GM10847 (cell line): ENCODE measurements around the gene TMEM225B.

ENCODE experiments used
- POLR2A ChIP-seq: IDR thresholded peaks from 2 replicates; pipeline ENCODE4 v1.6.1; 2011; ENCODE audit not compliant: insufficient read length; ENCODE audit errors: extremely low read depth

The TMEM225B gene

DNA sequence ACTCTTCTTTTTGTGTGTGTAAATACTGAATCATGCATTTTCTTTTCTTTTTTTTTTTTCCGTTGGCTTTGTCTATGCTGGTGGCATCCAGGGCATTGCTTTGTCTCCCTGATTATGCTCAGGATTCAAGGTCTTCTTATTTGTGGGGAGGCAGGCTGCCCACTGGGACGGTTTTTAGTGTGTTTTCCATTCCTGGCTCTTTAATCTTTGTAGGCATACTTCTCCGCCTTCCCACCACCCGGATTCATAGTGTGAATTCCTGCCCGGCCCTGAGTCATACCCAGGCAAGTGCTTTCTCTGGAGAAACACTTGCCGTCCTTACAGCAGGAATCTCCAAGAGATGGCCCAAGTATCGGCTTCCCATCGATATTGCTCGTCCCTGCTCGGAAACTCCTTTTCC is 34.4 kb upstream of the TMEM225B start:
- TF ChIP-seq POLR2A, result no peak

DNA sequence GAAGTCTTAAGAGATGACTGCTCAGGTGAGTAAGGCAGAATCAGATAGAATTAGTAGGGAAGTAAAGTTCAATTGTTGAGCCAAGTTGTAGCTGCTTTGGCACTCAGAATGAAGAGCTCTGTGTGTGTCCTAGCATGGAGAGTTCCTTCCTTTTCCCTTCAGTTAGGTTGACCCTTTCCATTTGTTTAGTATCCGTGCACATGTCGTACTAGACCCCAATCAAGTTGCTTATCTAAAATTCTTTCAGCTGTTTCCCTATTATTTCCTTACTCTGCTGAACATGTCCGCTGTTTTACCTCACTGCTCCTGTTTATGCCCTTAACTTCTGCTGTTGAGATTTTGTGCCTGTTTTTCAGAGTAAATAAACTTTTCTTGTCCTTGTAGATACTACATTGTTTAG is 26.3 kb upstream of the TMEM225B start:
- no peak for TF ChIP-seq POLR2A

DNA sequence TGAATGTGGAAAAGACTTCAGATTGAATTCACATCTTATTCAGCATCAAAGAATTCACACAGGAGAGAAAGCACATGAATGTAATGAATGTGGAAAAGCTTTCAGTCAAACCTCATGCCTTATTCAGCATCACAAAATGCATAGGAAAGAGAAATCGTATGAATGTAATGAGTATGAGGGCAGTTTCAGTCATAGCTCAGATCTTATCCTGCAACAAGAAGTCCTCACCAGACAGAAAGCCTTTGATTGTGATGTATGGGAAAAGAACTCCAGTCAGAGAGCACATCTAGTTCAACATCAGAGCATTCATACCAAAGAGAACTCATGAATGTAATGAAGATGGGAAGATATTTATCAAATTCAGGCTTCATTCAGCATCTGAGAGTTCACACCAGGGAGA is 24.8 kb upstream of the TMEM225B start:
- TF ChIP-seq POLR2A, result no peak

DNA sequence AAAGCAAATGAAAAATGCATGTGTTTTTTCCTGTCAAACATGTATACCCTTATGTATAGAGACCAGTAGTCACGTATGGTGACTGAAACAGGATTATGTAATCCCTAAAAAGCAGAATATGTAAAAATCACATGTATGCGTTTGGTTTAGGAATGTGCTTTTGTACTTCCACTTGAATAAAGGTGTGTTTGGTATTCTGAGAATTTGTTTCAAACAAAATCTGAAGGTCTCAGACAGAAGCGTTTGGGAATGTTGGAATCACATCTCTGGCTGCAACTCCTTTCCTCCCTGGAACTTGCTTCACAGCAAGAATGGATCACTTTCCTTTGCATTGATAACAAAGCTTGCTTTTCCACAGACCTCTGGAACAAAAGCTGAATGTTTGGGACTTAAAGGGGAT is 21.8 kb upstream of the TMEM225B start:
- TF ChIP-seq POLR2A, result no peak

DNA sequence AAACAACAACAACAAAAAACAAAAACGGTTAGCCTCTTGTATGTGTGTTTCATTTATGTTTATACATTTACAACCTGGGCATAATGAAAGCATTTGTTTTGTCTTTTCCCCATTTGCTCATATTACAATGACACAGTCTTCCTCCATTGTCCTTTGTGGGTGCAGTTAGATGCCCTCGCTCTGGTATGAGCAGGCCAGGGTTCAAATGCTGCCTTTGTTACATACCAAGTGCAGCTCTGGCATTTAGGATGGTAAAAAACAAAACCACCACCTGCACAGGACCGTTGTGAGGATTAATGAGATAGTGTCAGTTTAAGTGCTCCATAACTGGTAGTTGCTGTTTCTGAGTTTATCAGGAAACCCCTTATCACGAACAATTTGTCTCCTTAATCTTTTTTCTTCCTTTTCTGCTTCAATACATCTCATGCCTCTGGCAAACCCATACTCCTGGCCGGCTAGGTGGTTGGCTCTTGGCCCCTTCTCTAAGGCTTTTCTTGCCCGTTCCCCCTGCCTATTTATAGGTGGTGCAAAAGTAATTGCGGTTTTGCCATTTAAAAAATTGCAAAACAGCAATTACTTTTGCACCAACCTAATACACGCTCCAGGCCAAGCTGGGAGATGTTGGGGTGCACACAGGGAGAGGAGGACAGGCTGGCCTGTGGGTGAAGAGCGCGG is 18.6 kb upstream of the TMEM225B start:
- no peak for TF ChIP-seq POLR2A

DNA sequence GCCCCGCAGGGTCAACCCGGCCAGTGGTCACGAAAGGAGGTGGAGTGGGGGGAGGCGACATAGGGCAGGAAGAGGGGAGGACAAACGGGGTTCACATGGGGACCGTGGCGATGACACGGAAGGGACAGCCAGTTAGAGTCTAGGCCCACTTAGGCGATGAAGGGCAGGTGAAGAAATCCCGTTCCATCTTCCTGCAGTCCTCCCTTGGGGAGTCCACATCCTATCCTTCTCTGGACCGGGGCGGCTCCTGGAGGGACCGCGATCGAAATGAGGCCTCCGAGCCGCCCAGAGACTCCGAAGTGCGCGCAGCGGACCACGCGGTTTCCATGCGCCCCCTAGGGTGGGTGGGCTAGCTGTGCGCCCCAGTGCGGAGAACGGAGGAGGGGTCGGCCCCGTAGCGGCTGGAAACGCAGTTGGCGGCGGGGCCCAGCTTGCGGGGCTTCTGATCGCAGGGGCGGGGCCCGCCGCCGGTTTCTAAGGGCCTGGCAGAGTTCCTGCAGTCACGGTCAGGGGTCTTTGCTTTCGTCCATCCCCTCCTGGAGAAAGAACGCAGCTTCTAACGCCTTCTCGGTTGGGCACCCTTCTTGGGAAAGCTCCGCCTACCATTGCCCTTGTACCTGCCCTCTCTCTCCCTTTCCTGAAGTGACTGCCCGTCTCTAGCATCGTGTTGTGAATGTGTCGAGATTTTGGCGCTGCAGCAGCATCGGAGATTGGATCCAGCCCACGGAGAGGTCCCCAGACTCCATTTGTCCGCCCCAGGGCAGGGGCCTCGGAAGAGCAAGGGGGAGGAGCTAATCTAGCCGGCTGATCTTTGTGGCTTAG is 17.9 kb upstream of the TMEM225B start:
- no peak for TF ChIP-seq POLR2A

DNA sequence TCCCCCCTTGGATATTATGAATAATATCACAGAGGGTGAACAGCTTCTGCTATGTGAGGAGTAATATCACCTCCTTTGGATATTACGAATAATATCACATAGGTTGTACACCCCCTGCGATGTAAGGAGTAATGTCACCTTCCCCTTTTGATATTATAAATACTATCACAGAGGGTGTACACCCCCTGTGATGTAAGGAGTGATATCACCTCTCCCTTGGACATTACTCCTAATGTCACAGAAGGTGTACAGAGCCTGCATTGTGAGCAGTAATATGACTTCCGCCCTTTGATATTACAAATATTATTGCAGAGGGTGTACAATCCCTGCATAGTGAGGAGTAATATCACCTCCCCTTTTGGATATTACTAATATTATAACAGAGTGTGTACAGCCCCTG is 9.2 kb upstream of the TMEM225B start:
- no peak for TF ChIP-seq POLR2A

DNA sequence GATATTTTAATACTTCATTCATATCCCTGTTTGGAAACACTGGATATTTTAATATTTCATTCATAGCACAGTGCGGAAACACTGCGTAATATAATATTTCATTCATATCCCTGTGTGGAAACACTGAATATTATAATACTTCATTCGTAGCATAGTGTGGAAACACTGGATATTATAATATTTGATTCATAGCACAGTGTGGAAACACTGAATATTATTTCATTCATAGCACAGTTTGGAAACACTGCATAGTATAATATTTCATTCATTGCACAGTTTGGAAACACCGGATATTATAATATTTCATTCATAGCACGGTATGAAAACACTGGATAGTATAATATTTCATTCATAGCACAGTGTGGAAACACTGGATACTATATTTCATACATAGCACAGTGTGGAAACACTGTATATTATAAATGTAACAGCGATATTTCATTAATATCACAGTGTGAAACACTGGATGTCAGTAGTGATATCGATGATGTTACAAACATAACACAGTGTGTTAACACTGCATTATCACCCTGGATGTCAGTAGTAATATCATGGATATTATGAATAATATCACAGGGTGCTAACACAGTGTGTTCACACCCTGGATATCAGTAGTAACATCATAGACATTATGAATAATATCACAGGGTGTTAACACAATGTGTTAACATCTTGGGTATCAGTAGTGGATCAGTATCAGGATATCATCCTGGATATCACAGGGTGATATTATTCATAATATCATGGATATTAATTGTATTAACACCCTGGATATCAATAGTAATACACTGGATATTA is 2.9 kb upstream of the TMEM225B start:
- TF ChIP-seq POLR2A, result no peak

DNA sequence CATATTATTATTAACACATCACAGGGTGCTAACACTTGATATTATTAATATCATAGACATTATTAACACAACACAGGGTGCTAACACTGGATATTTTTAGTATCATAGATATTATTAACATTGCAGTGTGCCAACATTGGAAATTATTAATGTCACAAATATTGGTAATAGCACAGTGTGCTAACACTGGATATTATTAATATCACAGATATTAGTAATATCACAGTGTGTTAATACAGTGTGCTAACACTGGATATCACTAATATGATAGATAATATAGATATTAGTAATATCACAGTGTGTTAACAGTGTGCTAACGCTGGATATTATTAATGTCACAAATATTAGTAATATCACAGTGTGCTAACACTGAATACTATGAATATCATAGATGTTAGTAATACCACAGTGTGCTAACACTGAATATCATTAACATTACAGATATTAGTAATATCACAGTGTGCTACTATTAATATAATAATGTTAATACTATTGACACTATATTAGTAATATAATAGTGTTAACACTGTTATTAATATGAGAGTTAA is 1.6 kb upstream of the TMEM225B start:
- no peak for TF ChIP-seq POLR2A

DNA sequence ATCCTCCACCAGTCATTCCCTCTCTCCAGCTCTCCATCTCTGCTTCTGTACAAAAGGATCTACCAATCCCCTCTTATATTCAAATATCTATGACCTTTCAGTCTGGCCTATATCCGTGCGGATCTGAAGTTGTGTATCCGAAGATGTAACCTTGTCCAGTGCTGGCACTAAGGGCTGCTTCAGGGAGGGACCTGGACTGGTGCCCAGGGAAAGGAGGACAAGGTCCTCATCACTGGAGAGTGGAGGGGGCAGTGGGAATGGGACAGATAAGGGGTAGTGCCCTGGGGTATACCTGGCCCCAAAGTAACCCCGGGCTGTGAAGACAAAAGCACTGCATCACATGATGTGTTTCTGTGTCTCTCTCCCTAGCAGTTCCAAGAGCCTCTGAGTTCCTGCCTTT is 1.8 kb downstream of the TMEM225B start:
- no peak for TF ChIP-seq POLR2A

DNA sequence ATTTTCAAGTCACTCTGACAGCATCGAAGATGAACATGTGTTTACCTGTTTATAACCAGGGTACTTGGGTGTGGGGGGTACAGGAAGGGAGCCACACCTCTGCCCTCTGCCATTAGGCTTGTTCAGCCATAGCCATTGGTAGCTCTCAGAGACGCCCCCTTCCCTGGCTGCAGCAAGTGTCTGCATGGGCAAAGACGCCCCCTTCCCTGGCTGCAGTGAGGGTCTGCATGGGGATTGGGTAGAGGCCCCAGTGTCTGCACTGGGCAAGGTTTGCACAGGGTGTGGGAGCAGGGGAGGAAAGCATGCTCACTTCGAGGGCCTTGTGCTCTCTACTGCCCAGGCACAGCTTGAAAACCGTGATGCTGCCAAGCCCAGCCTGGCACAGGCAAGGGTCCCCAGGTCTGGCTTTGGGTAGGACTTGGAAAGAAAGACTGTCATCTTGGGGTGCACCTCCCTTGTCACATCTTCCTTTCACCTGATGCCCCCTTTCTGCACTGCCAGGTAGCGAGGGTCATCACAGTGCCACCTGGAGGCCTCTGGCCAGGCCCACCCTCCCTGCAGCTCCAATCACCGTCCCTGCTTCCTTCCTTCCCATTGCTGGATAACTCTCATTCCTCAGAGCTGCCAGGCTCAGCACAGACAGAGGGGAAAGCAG is 3.7 kb downstream of the TMEM225B start:
- TF ChIP-seq POLR2A, result no peak

DNA sequence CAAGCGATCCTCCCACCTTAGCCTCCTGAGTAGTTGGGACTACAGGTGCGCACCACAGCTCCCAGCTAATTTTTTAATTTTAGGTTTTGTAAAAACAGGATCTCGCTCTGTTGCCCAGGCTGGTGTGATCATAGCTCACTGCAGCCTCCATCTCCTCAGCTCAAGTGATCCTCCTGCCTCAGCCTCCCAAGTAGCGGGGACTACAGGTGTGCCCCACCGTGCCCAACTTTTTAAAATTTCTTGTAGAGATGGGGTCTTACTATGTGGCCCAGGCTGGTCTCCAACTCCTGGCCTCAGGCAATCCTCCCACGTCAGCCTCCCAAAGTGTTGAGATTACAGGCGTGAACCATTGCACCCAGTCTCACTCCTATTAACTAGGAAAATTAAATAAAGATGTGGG is 7.5 kb downstream of the TMEM225B start:
- TF ChIP-seq POLR2A, result no peak

DNA sequence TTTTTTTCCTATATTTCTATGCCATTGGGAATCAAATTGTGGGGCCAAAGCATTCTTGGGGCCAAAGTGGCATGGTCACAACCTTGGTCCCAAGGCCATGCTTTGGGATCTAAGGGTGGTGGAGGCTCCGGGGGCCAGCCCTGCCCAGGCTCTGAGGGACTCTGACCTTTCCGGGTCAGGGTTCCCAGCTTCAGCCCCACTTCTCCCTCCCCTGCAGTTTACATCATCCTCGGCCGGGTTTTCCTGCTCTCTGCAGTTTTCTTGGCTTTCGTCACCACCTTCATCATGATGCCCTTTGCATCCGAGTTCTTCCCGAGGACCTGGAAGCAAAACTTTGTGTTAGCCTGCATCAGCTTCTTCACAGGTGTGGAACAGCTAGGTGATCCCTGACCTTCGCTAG is 8.5 kb downstream of the TMEM225B start:
- no peak for TF ChIP-seq POLR2A

DNA sequence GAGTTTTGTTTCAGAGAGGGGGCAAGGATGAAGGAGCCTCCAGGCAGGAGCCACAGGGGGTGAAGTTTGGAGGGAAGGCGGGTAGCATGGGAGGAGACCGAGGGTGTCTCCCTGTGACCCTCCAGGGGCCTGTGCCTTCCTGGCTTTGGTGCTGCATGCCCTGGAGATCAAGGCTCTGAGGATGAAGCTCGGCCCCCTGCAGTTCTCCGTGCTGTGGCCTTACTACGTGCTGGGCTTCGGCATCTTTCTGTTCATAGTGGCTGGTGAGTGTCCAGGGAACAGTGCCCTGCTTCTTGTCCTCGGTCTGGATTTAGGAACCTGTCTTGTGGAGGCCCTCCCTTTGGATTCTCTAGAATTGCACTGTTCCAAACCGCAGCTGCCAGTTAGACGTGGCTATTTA is 9.5 kb downstream of the TMEM225B start:
- TF ChIP-seq POLR2A, result no peak

DNA sequence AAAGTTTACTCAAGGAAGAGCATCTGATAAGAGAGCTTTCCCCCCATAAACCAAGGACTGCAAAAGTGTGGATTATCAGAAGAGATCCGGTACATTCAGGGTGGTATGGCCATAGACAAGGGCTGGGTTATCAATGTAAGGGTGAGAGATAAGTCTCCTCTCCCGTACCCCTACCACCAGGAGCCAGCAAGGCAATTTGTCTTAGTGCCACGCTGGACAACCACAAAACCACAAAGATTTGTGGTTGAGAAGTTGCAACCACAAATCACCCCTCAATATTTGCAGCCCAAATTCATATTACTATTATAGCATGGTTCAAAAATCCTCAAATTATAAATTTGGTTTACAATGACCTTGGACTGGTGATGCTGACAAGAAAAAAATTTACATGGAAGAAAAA is 16.4 kb downstream of the TMEM225B start:
- no peak for TF ChIP-seq POLR2A
